K562 (cell line): Measurements from ENCODE around the gene CREB3L1. TPM values are rescaled to one million over a fixed set of nuclear protein-coding genes. Genes with fewer than 3 reads are reported as not detected.

ENCODE experiments used
- BCOR ChIP-seq: fragments of 450-650 bp; IDR thresholded peaks from 2 replicates; pipeline ENCODE4 v1.6.1; 2016
- BMI1 ChIP-seq: fragments of 150-350 bp; IDR thresholded peaks from 2 replicates; pipeline ENCODE4 v1.6.1; 2014; ENCODE audit warnings: low read length
- CSDE1 ChIP-seq, 2 experiments: fragments of 450-650 bp; IDR thresholded peaks; 2 replicates each; pipeline ENCODE4 v1.6.1; 2016; ENCODE audit warnings: mild to moderate bottlenecking in 1 of 2
- EGR1 ChIP-seq: fragments of 450-650 bp; conservative IDR thresholded peaks from 2 replicates; pipeline ENCODE4 v1.6.1; 2017; ENCODE audit warnings: mild to moderate bottlenecking
- GATAD2B ChIP-seq: fragments of 450-650 bp; IDR thresholded peaks from 2 replicates; pipeline ENCODE4 v1.6.1; 2017; ENCODE audit warnings: mild to moderate bottlenecking, borderline replicate concordance
- HNRNPL ChIP-seq: fragments of 200-400 bp; formaldehyde crosslinking; IDR thresholded peaks from 2 replicates; pipeline ENCODE4 v1.6.1; 2017; ENCODE audit warnings: low read depth, mild to moderate bottlenecking, low read length
- ILK ChIP-seq: fragments of 450-650 bp; IDR thresholded peaks from 2 replicates; pipeline ENCODE4 v1.6.1; 2016; ENCODE audit warnings: missing genetic modification characterization, low read depth, mild to moderate bottlenecking, missing compliant biosample characterization, moderate library complexity, borderline replicate concordance
- KDM1A ChIP-seq, 2 experiments: fragments of 450-650 bp; IDR thresholded peaks; 2 replicates each; pipeline ENCODE4 v1.6.1; 2016; ENCODE audit warnings: mild to moderate bottlenecking in 2 of 2
- NFE2L1 ChIP-seq: fragments of 450-650 bp; IDR thresholded peaks from 2 replicates; pipeline ENCODE4 v1.6.1; 2016; ENCODE audit warnings: missing genetic modification characterization, low read depth, mild to moderate bottlenecking, missing compliant biosample characterization, moderate library complexity, borderline replicate concordance
- PHB2 ChIP-seq: fragments of 450-650 bp; IDR thresholded peaks from 2 replicates; pipeline ENCODE4 v1.6.1; 2017; ENCODE audit warnings: low read depth
- PPARD ChIP-seq: fragments of 250-450 bp; sonication (Bioruptor Pico); IDR thresholded peaks from 2 replicates; pipeline ENCODE4 v1.8.0; 2022; ENCODE audit warnings: inconsistent platforms, mild to moderate bottlenecking, moderate library complexity
- TCF7 ChIP-seq: sonication (generic); IDR thresholded peaks from 2 replicates; pipeline ENCODE4 v1.6.1; 2016; ENCODE audit warnings: antibody characterized with exemption, borderline replicate concordance
- THRAP3 ChIP-seq: fragments of 450-650 bp; IDR thresholded peaks from 2 replicates; pipeline ENCODE4 v1.6.1; 2016; ENCODE audit warnings: mild to moderate bottlenecking, inconsistent platforms, borderline replicate concordance
- ZBTB9 ChIP-seq: fragments of 450-650 bp; formaldehyde crosslinking; IDR thresholded peaks from 2 replicates; pipeline ENCODE4 v1.4.0; 2020; ENCODE audit warnings: mild to moderate bottlenecking, moderate library complexity
- ZNF124 ChIP-seq: sonication (generic); formaldehyde crosslinking; IDR thresholded peaks from 2 replicates; pipeline ENCODE4 v1.8.1; 2022; ENCODE audit warnings: missing genetic modification reagents
- ZNF318 ChIP-seq, 2 experiments: fragments of 450-650 bp; IDR thresholded peaks; 2 replicates each; pipeline ENCODE4 v1.6.1; 2016; ENCODE audit warnings: mild to moderate bottlenecking in 2 of 2, borderline replicate concordance in 1 of 2, low read depth in 1 of 2, moderate library complexity in 1 of 2
- polyA plus RNA-seq, 8 experiments: library from polyadenylated mRNA; depleted of rRNA in 4 of 8; stranded (reverse) in 5 of 8; unstranded in 3 of 8; fragments of >200 nt; fragmentation: Nextera tagmentation in 2 of 8; fragmentation: Illumina TruSeq in 1 of 8; extraction: Ambion mirVana in 2 of 8; extraction: Trizol in 1 of 8; gene quantifications; 2 replicates each; pipeline versions ENCODE4 v1.2.1 to v1.2.3, GENCODE V29; 2011 to 2014; ENCODE audit warnings: inconsistent platforms in 1 of 8, missing spikeins in 1 of 8
- total RNA-seq, 7 experiments: library from RNA; depleted of rRNA in 6 of 7; stranded (reverse); fragments of >200 nt in 6 of 7; fragmentation: Illumina TruSeq in 2 of 7; extraction: Trizol in 2 of 7; gene quantifications; 2 replicates each; pipeline versions ENCODE4 v1.2.1 to v1.2.3, GENCODE V29; 2011 to 2021; ENCODE audit warnings: low replicate concordance in 1 of 7
- TF ChIP-seq, protein P1 (sequence below): fragments of 450-650 bp; IDR thresholded peaks from 2 replicates; pipeline ENCODE4 v1.6.1; 2014; ENCODE audit warnings: low read depth, mild to moderate bottlenecking, moderate library complexity, borderline replicate concordance

The CREB3L1 gene
- total and polyA plus RNA-seq, 9 of the 15 experiments (the other 6 are each of a cell fraction or from before 2014, with no cell fraction given): 1.2 to 27.6 (median 3.7) TPM

DNA sequence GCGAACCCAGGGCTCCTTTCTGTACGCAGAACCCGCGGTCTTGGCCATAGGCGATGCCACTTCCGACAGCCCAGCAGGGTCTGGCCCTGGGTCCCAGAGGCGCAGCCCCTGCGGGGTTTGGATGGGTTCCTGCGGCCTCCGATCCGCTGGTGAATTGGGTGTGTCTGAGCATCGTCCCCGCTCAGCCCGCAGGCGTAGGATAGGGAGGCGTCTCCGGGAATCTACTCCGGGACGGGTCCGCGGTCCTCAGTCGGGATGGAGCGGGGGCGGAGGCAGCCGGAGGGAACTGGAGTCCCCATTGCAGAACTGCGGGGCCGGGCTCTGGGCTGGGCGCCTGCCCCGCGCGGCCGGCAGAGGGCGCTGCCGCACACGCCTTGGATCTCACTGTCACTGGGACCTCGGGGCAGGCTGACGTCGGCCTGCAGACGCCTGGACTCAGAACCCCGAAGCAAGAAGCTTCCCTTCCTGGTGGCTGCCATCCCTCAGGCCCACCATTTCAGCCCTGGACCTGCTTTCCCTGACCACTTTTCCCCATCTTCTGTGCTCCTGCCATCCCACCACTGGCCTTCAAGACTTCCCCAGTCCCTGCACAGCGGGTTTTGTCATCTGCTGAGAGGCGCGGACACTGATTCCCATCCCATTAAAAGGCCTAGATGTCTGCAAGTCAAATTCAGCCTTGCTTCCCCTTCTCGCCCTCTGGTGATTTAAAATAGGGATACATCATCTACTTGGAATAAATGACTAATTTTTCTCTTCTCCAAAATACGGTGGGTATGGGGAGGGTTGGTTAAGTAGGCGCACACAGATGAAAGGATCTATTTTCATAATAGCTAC, 38.3 kb upstream of the CREB3L1 start (continued):
- TF ChIP-seq, protein P1, sequence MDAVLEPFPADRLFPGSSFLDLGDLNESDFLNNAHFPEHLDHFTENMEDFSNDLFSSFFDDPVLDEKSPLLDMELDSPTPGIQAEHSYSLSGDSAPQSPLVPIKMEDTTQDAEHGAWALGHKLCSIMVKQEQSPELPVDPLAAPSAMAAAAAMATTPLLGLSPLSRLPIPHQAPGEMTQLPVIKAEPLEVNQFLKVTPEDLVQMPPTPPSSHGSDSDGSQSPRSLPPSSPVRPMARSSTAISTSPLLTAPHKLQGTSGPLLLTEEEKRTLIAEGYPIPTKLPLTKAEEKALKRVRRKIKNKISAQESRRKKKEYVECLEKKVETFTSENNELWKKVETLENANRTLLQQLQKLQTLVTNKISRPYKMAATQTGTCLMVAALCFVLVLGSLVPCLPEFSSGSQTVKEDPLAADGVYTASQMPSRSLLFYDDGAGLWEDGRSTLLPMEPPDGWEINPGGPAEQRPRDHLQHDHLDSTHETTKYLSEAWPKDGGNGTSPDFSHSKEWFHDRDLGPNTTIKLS: 0 out of 2 replicates have a peak, but pooled peaks have one; percentile 14
- TF ChIP-seq PHB2 (no peak), ZNF318 (IDR thresholded peaks at IDR 0.05; ENCODE audit: borderline replicate concordance in 1 of 2, low read depth in 1 of 2) (no peak), NFE2L1 (tag) (no peak), ZBTB9 (CRISPR knock-in tag) (0 out of 2 replicates have a peak, but pooled peaks have one; percentile 36), HNRNPL (no peak), ZNF124 (CRISPR knock-in tag) (no peak), TCF7 (no peak), CSDE1 (IDR thresholded peaks at IDR 0.05) (no peak), GATAD2B (no peak), PPARD (CRISPR knock-in tag) (no peak), KDM1A (IDR thresholded peaks at IDR 0.05) (no peak), BMI1 (0 out of 2 replicates have a peak, but pooled peaks have one; percentile 10), BCOR (no peak), THRAP3 (no peak), EGR1 (peak; percentile 95), ILK (no peak)
